Left lung (tissue), 10 donors: Measurements from ENCODE around the gene PAH. TPM values are rescaled to one million over a fixed set of nuclear protein-coding genes. Genes with fewer than 3 reads are reported as not detected.

Experiments used
- ATAC-seq: fragments of 200-7000 bp; cut with Tn5 transposase; one replicate; pipeline ENCODE4 v1.9.1; 2020; ENCODE audit warnings: moderate library complexity
- DNase-seq, 4 donors: peaks; one replicate each; pipeline ENCODE4 v3.0.0-alpha.2; 2013 to 2020
- H3K27ac ChIP-seq, 2 donors: fragments of 200-600 bp; sonication (generic) in 1 of 2; one replicate each; pipeline versions ENCODE4 v1.5.0 to v1.8.0; 2020 to 2021
- H3K27me3 ChIP-seq, 2 donors: fragments of 200-600 bp; sonication (generic) in 1 of 2; one replicate each; pipeline versions ENCODE4 v1.5.0 to v1.8.0; 2020 to 2021
- H3K36me3 ChIP-seq, 2 donors: fragments of 200-600 bp; sonication (generic) in 1 of 2; one replicate each; pipeline versions ENCODE4 v1.5.0 to v1.8.0; 2020 to 2021
- H3K4me1 ChIP-seq, 2 donors: fragments of 200-600 bp; one replicate each; pipeline ENCODE4 v1.8.0; 2021
- H3K4me3 ChIP-seq, 2 donors: fragments of 200-600 bp; sonication (generic) in 1 of 2; one replicate each; pipeline versions ENCODE4 v1.5.0 to v1.8.0; 2020 to 2021; ENCODE audit warnings: mild to moderate bottlenecking in 1 of 2
- H3K9me3 ChIP-seq, 2 donors: fragments of 200-600 bp; sonication (generic) in 1 of 2; one replicate each; pipeline versions ENCODE4 v1.5.0 to v1.8.0; 2020 to 2021
- intact Hi-C, 2 donors: fragments of 100-400 bp; cut with DNase I; formaldehyde crosslinking; loops; one replicate each; pipeline versions ENCODE4 v1.11.2 to v1.14.2; 2022
- polyA plus RNA-seq, 6 donors: library from polyadenylated mRNA; unstranded; fragments of 120-200 nt; gene quantifications; one replicate each; pipeline ENCODE4 v1.2.1, GENCODE V29; 2013; ENCODE audit not compliant: insufficient read length in 6 of 6
- total RNA-seq, 2 donors: library from RNA; stranded (reverse); fragmentation: NEBNext Ultra II Directional; extraction: Animal tissue kit (Norgen Biotek cat#: 25700); gene quantifications; one replicate each; pipeline ENCODE4 v1.2.1, GENCODE V29; 2021
- TF ChIP-seq, protein P1 (sequence below), 2 donors: fragments of 200-600 bp; sonication (generic) in 1 of 2; IDR thresholded peaks; one replicate each; pipeline versions ENCODE4 v1.5.0 to v1.8.0; 2021; ENCODE audit warnings: antibody characterized with exemption in 2 of 2
- donor health status: DM: no; HTN: yes; CAD: no.
- donor health status: DM: no; HTN: no; CAD: no.

PAH gene
- total and polyA plus RNA-seq, 8 donors: 0.29 to 1.1 (median 0.71) TPM; not detected in 2

DNA sequence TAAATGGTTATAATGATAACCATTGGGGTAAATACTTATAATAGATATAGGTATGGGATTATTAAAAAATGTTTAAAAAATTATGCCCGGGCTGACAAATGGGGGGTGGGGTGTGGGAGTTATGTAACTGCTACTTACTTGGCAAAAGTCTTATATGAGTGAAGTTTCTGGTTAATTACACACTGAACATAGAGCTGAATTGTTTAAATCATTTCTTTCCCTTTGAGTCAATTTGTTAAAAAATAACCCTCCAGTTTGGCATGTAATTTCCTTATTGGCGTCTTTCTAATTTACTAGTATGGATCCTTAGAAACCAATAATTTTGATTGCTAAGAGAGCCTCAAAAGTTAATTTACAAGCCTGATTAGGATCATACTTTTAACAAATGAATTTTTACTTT lies 16.7 kb downstream of the PAH start:
- H3K4me1 ChIP-seq: no peaks in the 10 kb centered on the region
- TF ChIP-seq, protein P1, sequence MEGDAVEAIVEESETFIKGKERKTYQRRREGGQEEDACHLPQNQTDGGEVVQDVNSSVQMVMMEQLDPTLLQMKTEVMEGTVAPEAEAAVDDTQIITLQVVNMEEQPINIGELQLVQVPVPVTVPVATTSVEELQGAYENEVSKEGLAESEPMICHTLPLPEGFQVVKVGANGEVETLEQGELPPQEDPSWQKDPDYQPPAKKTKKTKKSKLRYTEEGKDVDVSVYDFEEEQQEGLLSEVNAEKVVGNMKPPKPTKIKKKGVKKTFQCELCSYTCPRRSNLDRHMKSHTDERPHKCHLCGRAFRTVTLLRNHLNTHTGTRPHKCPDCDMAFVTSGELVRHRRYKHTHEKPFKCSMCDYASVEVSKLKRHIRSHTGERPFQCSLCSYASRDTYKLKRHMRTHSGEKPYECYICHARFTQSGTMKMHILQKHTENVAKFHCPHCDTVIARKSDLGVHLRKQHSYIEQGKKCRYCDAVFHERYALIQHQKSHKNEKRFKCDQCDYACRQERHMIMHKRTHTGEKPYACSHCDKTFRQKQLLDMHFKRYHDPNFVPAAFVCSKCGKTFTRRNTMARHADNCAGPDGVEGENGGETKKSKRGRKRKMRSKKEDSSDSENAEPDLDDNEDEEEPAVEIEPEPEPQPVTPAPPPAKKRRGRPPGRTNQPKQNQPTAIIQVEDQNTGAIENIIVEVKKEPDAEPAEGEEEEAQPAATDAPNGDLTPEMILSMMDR (IDR thresholded peaks at IDR 0.05): no peak
- no peaks in the 10 kb centered on the region for H3K27me3 ChIP-seq
- no peaks in the 10 kb centered on the region for H3K36me3 ChIP-seq
- H3K9me3 ChIP-seq: no peaks in the 10 kb centered on the region
- ATAC-seq: no peak
- intact Hi-C loops: no loop called here
- DNase-seq: no peak
- no peak overlapping the region for H3K4me3 ChIP-seq
- H3K27ac ChIP-seq: no peak overlapping the region

DNA sequence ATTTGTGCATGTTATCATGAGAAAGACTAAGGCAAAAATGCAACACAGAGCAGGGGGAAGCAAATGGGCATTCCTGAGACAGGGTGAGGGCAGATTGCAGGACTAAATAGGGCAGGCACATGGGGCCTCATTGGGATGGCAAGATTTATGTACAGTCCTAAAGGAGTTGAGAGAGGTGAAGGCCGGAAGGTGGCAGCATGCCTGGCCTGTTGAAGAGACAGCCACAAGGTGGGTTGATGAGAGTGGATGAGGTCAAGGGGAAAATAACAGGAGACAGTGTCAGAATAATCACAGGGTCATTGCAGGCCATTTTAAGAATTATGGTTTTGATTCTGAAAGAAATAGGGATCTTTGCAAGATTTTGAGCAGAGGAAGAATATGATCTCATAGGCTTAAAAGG lies 21.0 kb downstream of the PAH start:
- DNase-seq (no peak), ATAC-seq (no peak)
- TF ChIP-seq, protein P1 (IDR thresholded peaks at IDR 0.05): no peak
- intact Hi-C loops: no loop called here
- Histone ChIP-seq H3K36me3 (no peaks in the 10 kb centered on the region), H3K9me3 (no peaks in the 10 kb centered on the region), H3K27ac (no peak overlapping the region), H3K27me3 (no peaks in the 10 kb centered on the region), H3K4me3 (no peak overlapping the region), H3K4me1 (no peaks in the 10 kb centered on the region)

DNA sequence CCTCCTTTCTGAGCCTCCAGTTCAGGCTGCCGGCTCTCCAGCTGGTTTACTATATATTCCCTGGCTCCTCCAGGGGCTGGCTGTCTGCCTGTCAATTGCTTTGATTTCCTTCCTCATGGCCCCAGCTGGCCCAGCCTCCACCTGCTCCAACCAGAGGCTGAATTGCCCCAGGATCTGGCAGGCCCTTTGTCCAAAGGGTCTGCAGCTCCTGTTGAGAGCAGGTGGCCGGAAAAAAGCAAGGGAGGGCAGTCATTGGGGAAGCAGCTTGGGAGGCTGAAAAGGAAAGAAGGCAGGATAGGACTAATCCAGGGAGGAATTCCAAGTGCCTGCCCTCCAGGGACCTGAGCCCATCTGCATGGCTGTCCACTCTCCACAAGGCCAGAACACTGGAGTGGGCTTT lies 25.3 kb downstream of the PAH start:
- intact Hi-C loops: no loop called here
- TF ChIP-seq, protein P1 (IDR thresholded peaks at IDR 0.05): no peak
- Histone ChIP-seq H3K9me3 (no peaks in the 10 kb centered on the region), H3K4me3 (no peak overlapping the region), H3K4me1 (no peaks in the 10 kb centered on the region), H3K27ac (no peak overlapping the region), H3K27me3 (no peaks in the 10 kb centered on the region), H3K36me3 (no peaks in the 10 kb centered on the region)
- ATAC-seq (no peak), DNase-seq (no peak)

DNA sequence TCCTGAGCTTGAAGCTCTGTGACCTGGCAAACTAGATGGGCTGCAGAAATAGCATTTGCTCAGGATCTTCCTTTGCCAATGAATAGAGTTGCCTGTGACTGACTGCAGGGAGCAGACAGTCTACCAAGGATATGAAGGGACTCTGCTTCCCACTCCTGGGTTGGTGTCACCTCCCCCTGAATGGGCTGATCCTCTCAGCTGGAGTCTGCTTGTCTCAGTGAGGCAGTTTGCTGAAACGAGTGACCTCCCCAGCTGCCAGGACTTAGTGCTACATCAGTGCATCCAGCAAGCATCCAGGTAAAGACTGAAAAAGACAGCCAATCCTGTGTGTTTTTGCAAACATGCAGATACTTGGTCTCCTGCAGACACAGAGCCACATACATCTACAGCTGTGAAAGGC lies 28.5 kb downstream of the PAH start:
- TF ChIP-seq, protein P1 (IDR thresholded peaks at IDR 0.05): no peak
- intact Hi-C loops: no loop called here
- H3K4me1 ChIP-seq: no peaks in the 10 kb centered on the region
- no peak for DNase-seq
- H3K4me3 ChIP-seq: no peak overlapping the region
- H3K27me3 ChIP-seq: peaks cover 0 to 23% of the 10 kb centered on the region in 2 donors
- H3K27ac ChIP-seq: no peak overlapping the region
- no peaks in the 10 kb centered on the region for H3K9me3 ChIP-seq
- no peaks in the 10 kb centered on the region for H3K36me3 ChIP-seq
- no peak for ATAC-seq

DNA sequence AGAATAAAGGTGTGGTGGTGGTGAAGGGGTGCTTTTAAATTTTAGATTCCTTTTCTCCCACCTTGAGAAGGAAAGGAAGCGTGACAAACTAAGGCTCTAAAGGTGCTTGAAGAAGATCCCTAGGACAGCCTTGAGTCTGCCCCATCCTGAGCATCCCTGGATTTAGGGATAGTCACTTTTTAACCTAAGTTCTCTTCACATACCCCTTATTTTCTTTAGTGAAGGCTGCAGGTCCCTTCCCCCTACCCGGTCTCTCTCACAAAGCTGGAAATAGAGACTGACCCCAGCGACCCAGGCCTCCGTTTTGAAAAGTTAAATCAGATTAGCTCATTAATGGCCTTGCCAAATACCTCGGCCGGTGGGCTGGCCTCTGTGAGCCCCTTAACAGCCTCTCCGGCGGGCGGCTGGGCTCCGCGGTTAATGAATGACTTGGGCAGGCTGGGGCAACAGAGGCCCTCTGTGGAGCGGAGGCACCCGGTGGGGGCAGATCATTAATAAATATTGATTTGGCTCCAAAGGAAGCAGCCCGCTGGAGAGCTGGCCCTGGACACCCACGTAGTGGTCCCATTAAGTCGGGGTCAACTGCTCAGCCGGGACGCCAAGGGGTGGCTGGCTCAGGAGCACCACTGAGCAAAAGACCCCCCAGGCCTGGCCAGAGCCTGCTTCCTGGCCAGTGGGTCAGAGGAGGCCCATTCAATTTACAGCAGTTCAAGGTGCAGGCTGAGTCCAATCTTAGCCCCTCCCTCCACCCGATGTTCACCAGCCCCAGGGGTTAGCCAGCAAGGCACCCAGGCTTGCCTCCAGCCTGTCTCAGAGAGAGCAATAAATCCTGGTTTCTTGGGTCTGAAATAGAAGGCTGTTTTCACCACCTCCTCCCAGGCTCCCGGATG lies 31.8 kb downstream of the PAH start:
- H3K27ac ChIP-seq: no peak overlapping the region
- peak in 1 of 4 donors; percentile 74 for DNase-seq
- no peak for ATAC-seq

More for the DNA sequence above, 31.8 kb downstream of the PAH start:
- TF ChIP-seq, protein P1 (IDR thresholded peaks at IDR 0.05): no peak
- no peak overlapping the region for H3K4me3 ChIP-seq
- intact Hi-C loops: no loop called here
- no peaks in the 10 kb centered on the region for H3K9me3 ChIP-seq
- no peaks in the 10 kb centered on the region for H3K36me3 ChIP-seq
- peaks cover 0 to 24% of the 10 kb centered on the region in 2 donors for H3K27me3 ChIP-seq
- H3K4me1 ChIP-seq: no peaks in the 10 kb centered on the region
